OCI-LY1 (cell line): ENCODE measurements around the gene B4GALT5.
"Not testable (repeated sequence)": the region's sequence is repeated elsewhere in the genome, so short reads cannot be mapped to it uniquely, and the experiment has no call there.

Source experiments
- H2AFZ ChIP-seq: fragments of 200-600 bp; sonication (generic), shearing (Covaris generic); 2 replicates; pipeline ENCODE4 v1.6.0; 2014; ENCODE audit warnings: antibody characterized with exemption, mild to moderate bottlenecking, low read length
- H3F3A ChIP-seq: fragments of 200-600 bp; sonication (generic), shearing (Covaris generic); 2 replicates; pipeline ENCODE4 v1.6.0; 2014; ENCODE audit warnings: mild to moderate bottlenecking, antibody characterized with exemption, low read length, moderate library complexity; ENCODE audit not compliant: insufficient read depth
- H3K27ac ChIP-seq: fragments of 200-600 bp; sonication (generic); 2 replicates; pipeline ENCODE4 v1.5.1; 2014; ENCODE audit warnings: low read length, mixed run types, mild to moderate bottlenecking, low read depth; ENCODE audit not compliant: poor library complexity, severe bottlenecking
- H3K27me3 ChIP-seq: fragments of 200-600 bp; sonication (generic); 2 replicates; pipeline ENCODE4 v1.6.0; 2014; ENCODE audit warnings: antibody characterized with exemption, mild to moderate bottlenecking, low read length, moderate library complexity; ENCODE audit not compliant: insufficient read depth
- H3K36me3 ChIP-seq: fragments of 200-600 bp; sonication (generic); 2 replicates; pipeline ENCODE4 v1.6.1; 2014; ENCODE audit warnings: mild to moderate bottlenecking, antibody characterized with exemption, low read length, moderate library complexity, mixed read lengths; ENCODE audit not compliant: insufficient read depth
- H3K4me1 ChIP-seq: fragments of 200-600 bp; sonication (generic); 2 replicates; pipeline ENCODE4 v1.5.1; 2014; ENCODE audit warnings: mild to moderate bottlenecking, low read length, moderate library complexity; ENCODE audit not compliant: insufficient read depth, severe bottlenecking
- H3K4me2 ChIP-seq: fragments of 200-600 bp; sonication (generic), shearing (Covaris generic); 2 replicates; pipeline ENCODE4 v1.6.1; 2014; ENCODE audit warnings: low read length
- H3K4me3 ChIP-seq: fragments of 200-600 bp; sonication (generic); 2 replicates; pipeline ENCODE4 v1.5.1; 2014; ENCODE audit warnings: low read length, low read depth, mild to moderate bottlenecking, mixed read lengths; ENCODE audit not compliant: poor library complexity, severe bottlenecking
- H3K79me2 ChIP-seq: fragments of 200-600 bp; shearing (Covaris generic); 2 replicates; pipeline ENCODE4 v1.6.1; 2016; ENCODE audit warnings: mixed run types, low read length, mixed read lengths; ENCODE audit not compliant: insufficient read depth
- H3K9ac ChIP-seq: fragments of 200-600 bp; sonication (generic), shearing (Covaris generic); 2 replicates; pipeline ENCODE4 v1.6.1; 2014; ENCODE audit warnings: mild to moderate bottlenecking, low read length, mixed read lengths
- H3K9me2 ChIP-seq: fragments of 200-600 bp; sonication (generic), shearing (Covaris generic); 2 replicates; pipeline ENCODE4 v1.6.1; 2014; ENCODE audit warnings: low read depth, mild to moderate bottlenecking, low read length, mixed read lengths
- H3K9me3 ChIP-seq: fragments of 200-600 bp; shearing (Covaris generic); 2 replicates; pipeline ENCODE4 v1.6.1; 2014; ENCODE audit warnings: low read length, mixed read lengths
- H4K20me1 ChIP-seq: fragments of 200-600 bp; sonication (generic), shearing (Covaris generic); 2 replicates; pipeline ENCODE4 v1.6.0; 2016; ENCODE audit warnings: mild to moderate bottlenecking, low read length; ENCODE audit not compliant: insufficient read depth
- EZH2 ChIP-seq: fragments of 200-600 bp; sonication (generic), shearing (Covaris generic); IDR thresholded peaks from 2 replicates; pipeline ENCODE4 v1.8.0; 2017; ENCODE audit warnings: borderline replicate concordance, mixed run types, mild to moderate bottlenecking, antibody characterized with exemption, low read length, moderate library complexity, mixed read lengths
- TF ChIP-seq, protein P1 (sequence below): fragments of 200-600 bp; sonication (generic), shearing (Covaris generic); IDR thresholded peaks from 2 replicates; pipeline ENCODE4 v1.5.1; 2017; ENCODE audit warnings: mild to moderate bottlenecking, antibody characterized with exemption, low read length, moderate library complexity, mixed read lengths

Gene B4GALT5

DNA sequence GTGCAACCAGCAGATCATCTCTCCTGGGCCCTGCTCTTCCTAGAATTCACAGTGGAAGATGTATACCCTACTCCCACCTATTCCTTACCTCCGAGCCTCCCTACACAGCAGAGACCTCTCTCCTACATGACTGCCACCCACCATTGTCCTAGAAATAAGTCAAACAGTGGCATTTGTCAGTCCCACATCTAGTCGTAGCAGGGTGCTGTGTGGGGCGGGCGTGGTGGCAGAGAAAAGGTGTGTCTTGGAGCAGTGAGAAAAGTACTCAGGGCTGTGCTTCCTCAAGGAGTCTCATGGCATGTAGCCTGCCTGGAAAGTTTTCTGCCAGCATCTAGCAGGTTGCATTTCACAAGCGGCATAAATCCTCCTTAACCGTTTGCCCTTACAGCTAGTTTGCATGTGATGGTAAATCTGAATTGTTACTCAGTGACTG lies 86.3 kb downstream of the B4GALT5 start:
- Histone ChIP-seq H2AFZ (no peak overlapping the region), H3K27me3 (no peaks in the 10 kb centered on the region), H4K20me1 (no peaks in the 10 kb centered on the region), H3K9me2 (no peaks in the 10 kb centered on the region), H3K27ac (peak overlapping the region; percentile 97), H3K4me2 (peak overlapping the region; percentile 43), H3K4me3 (no peak overlapping the region), H3K9ac (peak overlapping the region; percentile 46), H3K36me3 (peaks cover 16% of the 10 kb centered on the region), H3K9me3 (peaks cover 7% of the 10 kb centered on the region), H3F3A (peaks cover 5% of the 10 kb centered on the region; the same call in 1 of the 2 replicates), H3K4me1 (peaks cover 70% of the 10 kb centered on the region), H3K79me2 (no peaks in the 10 kb centered on the region)
- TF ChIP-seq, protein P1, sequence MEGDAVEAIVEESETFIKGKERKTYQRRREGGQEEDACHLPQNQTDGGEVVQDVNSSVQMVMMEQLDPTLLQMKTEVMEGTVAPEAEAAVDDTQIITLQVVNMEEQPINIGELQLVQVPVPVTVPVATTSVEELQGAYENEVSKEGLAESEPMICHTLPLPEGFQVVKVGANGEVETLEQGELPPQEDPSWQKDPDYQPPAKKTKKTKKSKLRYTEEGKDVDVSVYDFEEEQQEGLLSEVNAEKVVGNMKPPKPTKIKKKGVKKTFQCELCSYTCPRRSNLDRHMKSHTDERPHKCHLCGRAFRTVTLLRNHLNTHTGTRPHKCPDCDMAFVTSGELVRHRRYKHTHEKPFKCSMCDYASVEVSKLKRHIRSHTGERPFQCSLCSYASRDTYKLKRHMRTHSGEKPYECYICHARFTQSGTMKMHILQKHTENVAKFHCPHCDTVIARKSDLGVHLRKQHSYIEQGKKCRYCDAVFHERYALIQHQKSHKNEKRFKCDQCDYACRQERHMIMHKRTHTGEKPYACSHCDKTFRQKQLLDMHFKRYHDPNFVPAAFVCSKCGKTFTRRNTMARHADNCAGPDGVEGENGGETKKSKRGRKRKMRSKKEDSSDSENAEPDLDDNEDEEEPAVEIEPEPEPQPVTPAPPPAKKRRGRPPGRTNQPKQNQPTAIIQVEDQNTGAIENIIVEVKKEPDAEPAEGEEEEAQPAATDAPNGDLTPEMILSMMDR = no peak
- TF ChIP-seq EZH2 = no peak

DNA sequence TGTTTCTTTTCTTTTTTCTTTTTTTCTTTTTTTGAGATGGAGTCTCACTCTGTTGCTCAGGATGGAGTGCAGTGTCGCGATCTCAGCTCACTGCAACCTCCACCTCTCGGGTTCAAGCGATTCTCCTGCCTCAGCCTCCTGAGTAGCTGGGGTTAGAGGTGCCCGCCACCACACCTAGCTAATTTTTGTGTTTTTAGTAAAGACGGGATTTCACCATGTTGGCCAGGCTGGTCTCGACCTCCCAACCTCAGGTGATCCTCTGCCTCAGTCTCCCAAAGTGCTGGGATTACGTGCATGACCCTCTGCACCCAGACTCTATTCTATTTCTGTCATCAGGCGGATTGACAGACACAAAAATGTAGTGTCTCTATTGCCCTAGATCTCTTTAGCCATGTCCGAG lies 88.7 kb downstream of the B4GALT5 start:
- peak overlapping the region; percentile 26; the same call in 1 of the 2 replicates for H2AFZ ChIP-seq
- H3K36me3 ChIP-seq = peaks cover 15% of the 10 kb centered on the region
- peak overlapping the region; percentile 59 for H3K4me2 ChIP-seq
- peaks cover 63% of the 10 kb centered on the region for H3K4me1 ChIP-seq
- H3K9me2 ChIP-seq, H3K9me3 ChIP-seq, H3F3A ChIP-seq, H4K20me1 ChIP-seq, H3K79me2 ChIP-seq, H3K4me3 ChIP-seq, H3K27me3 ChIP-seq: not testable (repeated sequence)
- peak overlapping the region; percentile 61 for H3K9ac ChIP-seq
- H3K27ac ChIP-seq = peak overlapping the region; percentile 97

DNA sequence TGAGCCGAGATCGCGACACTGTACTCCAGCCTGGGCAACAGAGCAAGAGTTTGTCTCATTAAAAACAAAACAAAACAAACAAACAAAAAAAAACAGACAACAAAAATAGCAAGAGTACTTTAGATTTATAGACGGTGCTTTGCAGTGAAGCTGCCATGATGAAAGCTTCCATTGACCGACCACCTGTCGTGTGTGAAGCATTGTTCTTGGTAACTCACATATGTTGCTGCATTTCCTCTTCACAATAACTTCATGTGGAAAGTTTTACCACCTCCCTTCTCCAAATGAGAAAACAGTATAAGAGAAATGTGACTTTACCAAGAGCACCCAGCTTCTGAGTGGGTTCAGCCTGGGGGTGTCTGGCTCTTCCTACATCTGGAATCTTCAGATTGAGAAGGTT lies 89.4 kb downstream of the B4GALT5 start:
- H3F3A ChIP-seq = peaks cover 5% of the 10 kb centered on the region; the same call in 1 of the 2 replicates
- H3K4me1 ChIP-seq = peaks cover 64% of the 10 kb centered on the region
- H4K20me1 ChIP-seq = no peaks in the 10 kb centered on the region
- peak overlapping the region; percentile 61 for H3K9ac ChIP-seq
- H3K36me3 ChIP-seq = peaks cover 8% of the 10 kb centered on the region
- peak overlapping the region; percentile 59 for H3K4me2 ChIP-seq
- peaks cover 7% of the 10 kb centered on the region for H3K9me3 ChIP-seq
- no peaks in the 10 kb centered on the region for H3K27me3 ChIP-seq
- H3K79me2 ChIP-seq = no peaks in the 10 kb centered on the region
- H3K9me2 ChIP-seq = no peaks in the 10 kb centered on the region
- H3K4me3 ChIP-seq = no peak overlapping the region
- H3K27ac ChIP-seq = peak overlapping the region; percentile 97
- no peak for TF ChIP-seq EZH2
- TF ChIP-seq, protein P1 = no peak
- 0 out of 2 replicates have a peak overlapping the region, but pooled peaks have one; percentile 50 for H2AFZ ChIP-seq

DNA sequence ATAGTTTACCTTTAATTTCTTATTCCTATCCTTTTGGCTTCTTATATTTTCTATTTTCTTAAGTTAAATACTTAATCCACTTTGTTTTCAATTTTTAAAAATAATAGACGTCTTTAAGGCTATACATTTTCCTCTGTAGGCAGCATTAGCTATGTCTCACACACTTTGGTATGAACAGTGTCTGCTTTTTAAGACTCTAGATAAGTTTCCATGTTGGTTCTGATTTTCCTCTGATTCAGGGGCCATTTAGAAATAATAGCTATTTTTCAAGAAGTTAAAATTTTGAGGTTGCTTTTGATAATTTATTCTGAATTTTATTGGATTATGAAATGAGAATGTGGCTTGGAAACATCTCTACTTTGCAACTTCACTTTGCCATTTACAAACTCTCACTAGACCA lies 91.4 kb downstream of the B4GALT5 start:
- Histone ChIP-seq H3K27me3 (no peaks in the 10 kb centered on the region), H2AFZ (no peak overlapping the region), H3K4me2 (no peak overlapping the region), H3F3A (peaks cover 2% of the 10 kb centered on the region; the same call in 1 of the 2 replicates), H3K79me2 (no peaks in the 10 kb centered on the region), H3K9ac (no peak overlapping the region), H3K4me1 (peaks cover 56% of the 10 kb centered on the region), H3K9me2 (no peaks in the 10 kb centered on the region), H3K27ac (peak overlapping the region; percentile 23), H3K9me3 (no peaks in the 10 kb centered on the region), H3K36me3 (no peaks in the 10 kb centered on the region; the same call in 1 of the 2 replicates), H4K20me1 (no peaks in the 10 kb centered on the region), H3K4me3 (no peak overlapping the region)
- TF ChIP-seq EZH2 = no peak
- TF ChIP-seq, protein P1 = no peak
